DOHH2 (cell line): ENCODE results near the gene BCAS1.

Source experiments
- H3F3A ChIP-seq: fragments of 200-600 bp; sonication (generic), shearing (Covaris generic); 2 replicates; pipeline ENCODE4 v1.6.0; 2016; ENCODE audit warnings: antibody characterized with exemption, mild to moderate bottlenecking; ENCODE audit not compliant: control insufficient read depth, insufficient read depth
- H3K27ac ChIP-seq: fragments of 200-600 bp; sonication (generic); 2 replicates; pipeline ENCODE4 v1.5.1; 2014; ENCODE audit warnings: low read depth, mild to moderate bottlenecking, low read length, moderate library complexity
- H3K27me3 ChIP-seq: fragments of 200-600 bp; sonication (generic); 2 replicates; pipeline ENCODE4 v1.6.1; 2014; ENCODE audit warnings: mild to moderate bottlenecking, low read length, mixed read lengths; ENCODE audit not compliant: control insufficient read depth
- H3K36me3 ChIP-seq: fragments of 200-600 bp; sonication (generic); 2 replicates; pipeline ENCODE4 v1.6.1; 2014; ENCODE audit warnings: mild to moderate bottlenecking, low read length, moderate library complexity, mixed read lengths; ENCODE audit not compliant: control insufficient read depth
- H3K4me1 ChIP-seq: fragments of 200-600 bp; sonication (generic); 2 replicates; pipeline ENCODE4 v1.6.1; 2014; ENCODE audit warnings: mild to moderate bottlenecking, low read length, mixed read lengths; ENCODE audit not compliant: control insufficient read depth
- H3K4me2 ChIP-seq: fragments of 200-600 bp; sonication (generic); 2 replicates; pipeline ENCODE4 v1.6.0; 2014; ENCODE audit warnings: mild to moderate bottlenecking, low read length, moderate library complexity
- H3K4me3 ChIP-seq: fragments of 200-600 bp; sonication (generic); 2 replicates; pipeline ENCODE4 v1.5.1; 2014; ENCODE audit warnings: mild to moderate bottlenecking, low read length, mixed read lengths
- H3K79me2 ChIP-seq: fragments of 200-600 bp; sonication (generic); 2 replicates; pipeline ENCODE4 v1.6.1; 2014; ENCODE audit warnings: mild to moderate bottlenecking, low read length, mixed read lengths; ENCODE audit not compliant: control insufficient read depth
- H3K9me2 ChIP-seq: fragments of 200-600 bp; sonication (generic); replicated peaks from 2 replicates; pipeline ENCODE4 v1.6.1; 2014; ENCODE audit warnings: mild to moderate bottlenecking, low read length, mixed read lengths; ENCODE audit not compliant: control insufficient read depth
- H3K9me3 ChIP-seq: fragments of 200-600 bp; sonication (generic); 2 replicates; pipeline ENCODE4 v1.6.1; 2014; ENCODE audit warnings: antibody characterized with exemption, low read length, mixed read lengths; ENCODE audit not compliant: control insufficient read depth, insufficient read depth
- H4K20me1 ChIP-seq: fragments of 200-600 bp; sonication (generic); 2 replicates; pipeline ENCODE4 v1.6.0; 2014; ENCODE audit warnings: low read depth, mild to moderate bottlenecking, antibody characterized with exemption, low read length, moderate library complexity; ENCODE audit not compliant: control insufficient read depth, insufficient read depth
- EZH2phosphoT487 ChIP-seq: fragments of 200-600 bp; sonication (generic); IDR thresholded peaks from 2 replicates; pipeline ENCODE4 v1.6.1; 2017; ENCODE audit warnings: borderline replicate concordance, mild to moderate bottlenecking, antibody characterized with exemption, low read length, moderate library complexity, mixed read lengths
- TF ChIP-seq, protein P1 (sequence below): fragments of 200-600 bp; sonication (generic); IDR thresholded peaks from one replicate; pipeline ENCODE4 v1.5.1; 2014; ENCODE audit warnings: antibody characterized with exemption, mild to moderate bottlenecking, low read depth, low read length; ENCODE audit not compliant: poor library complexity, severe bottlenecking

BCAS1 gene

DNA sequence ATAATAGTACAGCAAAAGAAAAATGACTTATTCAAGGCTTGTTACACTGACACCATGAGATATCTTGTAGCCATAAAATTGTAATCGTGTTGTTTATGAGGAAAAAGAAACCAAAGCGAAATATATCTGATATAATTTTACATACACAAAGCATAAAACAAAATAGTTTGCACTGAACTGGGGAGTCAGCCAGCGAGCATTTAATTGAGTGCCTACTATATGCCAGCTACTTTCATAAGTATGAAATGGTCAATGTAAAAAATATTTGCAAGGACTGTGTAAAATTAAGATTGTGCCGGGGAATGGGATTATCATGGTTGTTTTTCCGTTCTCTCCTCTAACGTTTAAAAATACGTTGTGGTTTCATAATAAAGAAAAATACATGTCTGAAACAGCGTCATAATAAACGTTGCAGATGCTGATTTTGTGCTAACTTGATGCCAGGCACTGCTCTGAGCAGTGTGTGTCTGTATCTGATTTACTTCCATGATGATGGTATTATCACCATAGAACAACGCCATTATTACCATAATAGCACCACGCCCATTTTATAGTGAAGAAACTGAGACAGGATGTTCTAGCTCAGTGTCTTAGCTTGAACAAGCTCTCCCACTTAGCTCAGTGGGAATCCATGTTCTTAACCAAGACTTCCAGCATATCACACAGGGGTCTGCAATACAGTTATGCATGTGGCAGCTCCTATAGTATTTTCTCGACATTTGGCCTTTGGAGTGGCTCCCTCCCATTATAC is 144.6 kb downstream of the BCAS1 start:
- peak overlapping the region; percentile 97 for H3K27ac ChIP-seq
- H3K4me2 ChIP-seq, result peak overlapping the region; percentile 93
- H3K4me3 ChIP-seq, result peak overlapping the region; percentile 70

DNA sequence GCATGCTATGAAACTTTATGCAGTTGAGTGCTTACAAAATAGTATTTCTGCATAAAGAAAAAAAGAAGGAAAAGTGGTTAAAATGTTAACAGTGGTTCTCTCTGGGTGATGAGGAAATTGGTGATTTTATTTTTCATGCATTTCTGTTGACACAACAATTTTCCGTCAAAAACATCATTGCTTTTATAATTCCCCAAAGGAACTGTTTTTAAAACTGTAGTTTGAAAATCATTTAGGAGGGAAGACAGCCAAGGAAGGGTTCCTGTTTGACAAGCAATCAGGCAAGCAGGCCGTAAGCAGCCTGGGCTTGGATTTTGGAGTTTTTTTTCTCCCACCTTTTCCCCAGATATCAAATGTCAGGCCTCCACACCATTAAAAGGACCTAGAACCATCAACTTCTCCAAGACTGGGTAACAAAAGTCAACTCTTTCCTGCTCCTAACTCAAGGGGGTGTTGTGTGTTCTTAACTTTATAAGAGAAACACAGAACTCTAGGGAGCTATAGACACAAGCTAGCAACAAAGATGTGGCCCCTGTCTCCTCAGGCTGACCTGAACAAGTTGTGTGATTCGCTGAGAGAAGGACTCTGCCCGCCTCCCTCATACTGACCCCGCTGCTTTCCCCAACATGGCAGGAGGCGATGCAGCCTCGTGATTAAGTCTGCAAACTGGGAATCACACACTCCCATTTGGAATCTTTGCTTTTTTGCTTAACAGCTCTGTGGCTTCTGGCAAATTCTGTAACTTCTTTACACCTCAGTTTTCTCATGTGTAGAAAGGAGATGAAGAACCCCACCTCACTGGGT is 146.6 kb downstream of the BCAS1 start:
- Histone ChIP-seq H3K4me2 (peak overlapping the region; percentile 73), H3K9me2 (no peaks in the 10 kb centered on the region)

More for the DNA sequence above, 144.6 kb downstream of the BCAS1 start:
- Histone ChIP-seq H3K36me3 (peaks cover 4% of the 10 kb centered on the region), H3K27me3 (no peaks in the 10 kb centered on the region), H3K79me2 (no peaks in the 10 kb centered on the region), H4K20me1 (no peaks in the 10 kb centered on the region), H3K4me1 (peaks cover 93% of the 10 kb centered on the region), H3K9me3 (peaks cover 5% of the 10 kb centered on the region; the same call in 1 of the 2 replicates), H3F3A (peaks cover 49% of the 10 kb centered on the region), H3K9me2 (no peaks in the 10 kb centered on the region)
- TF ChIP-seq EZH2phosphoT487, result no peak
- TF ChIP-seq, protein P1, sequence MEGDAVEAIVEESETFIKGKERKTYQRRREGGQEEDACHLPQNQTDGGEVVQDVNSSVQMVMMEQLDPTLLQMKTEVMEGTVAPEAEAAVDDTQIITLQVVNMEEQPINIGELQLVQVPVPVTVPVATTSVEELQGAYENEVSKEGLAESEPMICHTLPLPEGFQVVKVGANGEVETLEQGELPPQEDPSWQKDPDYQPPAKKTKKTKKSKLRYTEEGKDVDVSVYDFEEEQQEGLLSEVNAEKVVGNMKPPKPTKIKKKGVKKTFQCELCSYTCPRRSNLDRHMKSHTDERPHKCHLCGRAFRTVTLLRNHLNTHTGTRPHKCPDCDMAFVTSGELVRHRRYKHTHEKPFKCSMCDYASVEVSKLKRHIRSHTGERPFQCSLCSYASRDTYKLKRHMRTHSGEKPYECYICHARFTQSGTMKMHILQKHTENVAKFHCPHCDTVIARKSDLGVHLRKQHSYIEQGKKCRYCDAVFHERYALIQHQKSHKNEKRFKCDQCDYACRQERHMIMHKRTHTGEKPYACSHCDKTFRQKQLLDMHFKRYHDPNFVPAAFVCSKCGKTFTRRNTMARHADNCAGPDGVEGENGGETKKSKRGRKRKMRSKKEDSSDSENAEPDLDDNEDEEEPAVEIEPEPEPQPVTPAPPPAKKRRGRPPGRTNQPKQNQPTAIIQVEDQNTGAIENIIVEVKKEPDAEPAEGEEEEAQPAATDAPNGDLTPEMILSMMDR, result no peak

DNA sequence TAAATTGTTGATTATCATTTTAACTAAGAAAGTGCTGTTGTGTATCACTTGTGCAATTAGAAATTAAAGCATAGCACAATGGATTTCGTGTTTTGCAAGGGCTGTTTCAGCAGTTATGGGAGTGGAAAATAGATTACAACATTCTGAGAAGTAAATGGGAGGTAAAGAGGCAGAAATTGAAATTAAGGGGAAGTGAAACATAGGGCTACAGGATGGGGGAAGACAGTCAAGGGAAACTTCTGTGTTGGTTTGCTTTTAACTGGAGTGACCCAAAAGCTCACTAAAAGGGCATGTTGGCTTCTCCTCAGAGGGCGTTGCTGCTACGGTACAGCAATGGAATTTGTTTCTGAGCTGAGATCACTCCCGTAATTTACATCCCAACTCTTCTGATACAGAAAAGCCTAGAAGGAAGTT is 147.5 kb downstream of the BCAS1 start:
- Histone ChIP-seq H3K9me2 (no peaks in the 10 kb centered on the region), H3K4me3 (peak overlapping the region; percentile 57), H3K27me3 (no peaks in the 10 kb centered on the region), H3K9me3 (peaks cover 5% of the 10 kb centered on the region; the same call in 1 of the 2 replicates), H3K4me2 (peak overlapping the region; percentile 73), H3K4me1 (peaks cover 79% of the 10 kb centered on the region), H3K27ac (peak overlapping the region; percentile 97), H3F3A (peaks cover 48% of the 10 kb centered on the region), H4K20me1 (no peaks in the 10 kb centered on the region), H3K36me3 (peaks cover 4% of the 10 kb centered on the region), H3K79me2 (no peaks in the 10 kb centered on the region)
- TF ChIP-seq, protein P1, result no peak
- TF ChIP-seq EZH2phosphoT487, result no peak

More for the DNA sequence above, 146.6 kb downstream of the BCAS1 start:
- peaks cover 48% of the 10 kb centered on the region for H3F3A ChIP-seq
- no peaks in the 10 kb centered on the region for H4K20me1 ChIP-seq
- no peaks in the 10 kb centered on the region for H3K79me2 ChIP-seq
- H3K27ac ChIP-seq, result peak overlapping the region; percentile 97
- peak overlapping the region; percentile 57 for H3K4me3 ChIP-seq
- H3K36me3 ChIP-seq, result peaks cover 4% of the 10 kb centered on the region
- TF ChIP-seq EZH2phosphoT487, result no peak
- TF ChIP-seq, protein P1, result no peak
- peaks cover 5% of the 10 kb centered on the region; the same call in 1 of the 2 replicates for H3K9me3 ChIP-seq
- H3K27me3 ChIP-seq, result no peaks in the 10 kb centered on the region
- H3K4me1 ChIP-seq, result peaks cover 79% of the 10 kb centered on the region
